ENCODE results near the gene RIPK4.

- no peak for TF ChIP-seq GABPA (IDR thresholded peaks at IDR 0.05 in 1 of 2, conservative IDR thresholded peaks at IDR 0.05 in 1 of 2)
- TF ChIP-seq JUND (IDR thresholded peaks at IDR 0.05) = no peak
- no peak for TF ChIP-seq CTCF (IDR thresholded peaks at IDR 0.05; ENCODE audit: low read depth, low read length, missing input control)
- TF ChIP-seq TAF1 (conservative IDR thresholded peaks at IDR 0.05) = no peak
- TF ChIP-seq RAD21 (IDR thresholded peaks at IDR 0.05) = no peak
- no peak for TF ChIP-seq SP1 (IDR thresholded peaks at IDR 0.05)
- no peak for TF ChIP-seq REST (IDR thresholded peaks at IDR 0.05)
- TF ChIP-seq ATF3 (IDR thresholded peaks at IDR 0.05) = no peak
- TF ChIP-seq HNF4G (IDR thresholded peaks at IDR 0.05) = no peak
- TF ChIP-seq YY1 (IDR thresholded peaks at IDR 0.05) = no peak
- no peak for TF ChIP-seq ZBTB33 (IDR thresholded peaks at IDR 0.05)
- TF ChIP-seq, protein P1, sequence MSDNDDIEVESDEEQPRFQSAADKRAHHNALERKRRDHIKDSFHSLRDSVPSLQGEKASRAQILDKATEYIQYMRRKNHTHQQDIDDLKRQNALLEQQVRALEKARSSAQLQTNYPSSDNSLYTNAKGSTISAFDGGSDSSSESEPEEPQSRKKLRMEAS (IDR thresholded peaks at IDR 0.05) = no peak
- TF ChIP-seq RXRA (IDR thresholded peaks at IDR 0.05) = no peak
- no peak for TF ChIP-seq NR2F2 (IDR thresholded peaks at IDR 0.05)
Observed at GRCh38 chr21:41774467-41775148, 7.8 kb upstream of the RIPK4 start.
